ENCODE data around the gene PGA3.
"Not testable (repeated sequence)": the region's sequence is repeated elsewhere in the genome, so short reads cannot be mapped to it uniquely, and the experiment has no call there.

The PGA3 gene

GRCh38 chr11:61202950-61203746 is at the start of gene PGA3:
Gene PGA3, plus strand, starts transcription at chr11:61203515. Its CDS starts 50 bp downstream, at chr11:61203565.
- not testable (repeated sequence) for DNase-seq (ENCODE audit: low read depth)

- DNase-seq (ENCODE audit: low read depth): no peak
These were observed 49.7 kb upstream of the PGA3 start for GRCh38 chr11:61153593-61154095.

GRCh38 chr11:61154528-61154927 is 48.8 kb upstream of the PGA3 start:
- no peak for DNase-seq (ENCODE audit: low read depth)

GRCh38 chr11:61155312-61155711 is 48.0 kb upstream of the PGA3 start:
- no peak for DNase-seq (ENCODE audit: low read depth)

- no peak for DNase-seq (ENCODE audit: low read depth)
These were observed 47.6 kb upstream of the PGA3 start for GRCh38 chr11:61155741-61156140.

GRCh38 chr11:61157743-61158142 is 45.6 kb upstream of the PGA3 start:
- DNase-seq (ENCODE audit: low read depth): no peak

GRCh38 chr11:61158691-61159381 is 44.5 kb upstream of the PGA3 start:
- no peak for DNase-seq (ENCODE audit: low read depth)

GRCh38 chr11:61160487-61161189 is 42.7 kb upstream of the PGA3 start:
- no peak for DNase-seq (ENCODE audit: low read depth)

- peak; percentile 93 for DNase-seq (ENCODE audit: low read depth)
These were observed 41.9 kb upstream of the PGA3 start, which contains the start of gene VPS37C for GRCh38 chr11:61161190-61162091. Gene VPS37C, minus strand, starts transcription at chr11:61161426. Its CDS starts 22,597 bp downstream, at chr11:61138829.

GRCh38 chr11:61162092-61162941 is 41.0 kb upstream of the PGA3 start:
- DNase-seq (ENCODE audit: low read depth): no peak

- DNase-seq (ENCODE audit: low read depth): no peak
These were observed 40.3 kb upstream of the PGA3 start for GRCh38 chr11:61163021-61163420.

- DNase-seq (ENCODE audit: low read depth): no peak
These were observed 39.4 kb upstream of the PGA3 start for GRCh38 chr11:61163714-61164605.

GRCh38 chr11:61164606-61165424 is 38.5 kb upstream of the PGA3 start:
- no peak for DNase-seq (ENCODE audit: low read depth)

GRCh38 chr11:61165785-61166184 is 37.5 kb upstream of the PGA3 start:
- not testable (repeated sequence) for DNase-seq (ENCODE audit: low read depth)

- not testable (repeated sequence) for DNase-seq (ENCODE audit: low read depth)
These were observed 37.0 kb upstream of the PGA3 start for GRCh38 chr11:61166331-61166730.

- no peak for DNase-seq (ENCODE audit: low read depth)
These were observed 35.1 kb upstream of the PGA3 start for GRCh38 chr11:61168042-61168688.

- DNase-seq (ENCODE audit: low read depth): no peak
These were observed 34.5 kb upstream of the PGA3 start for GRCh38 chr11:61168800-61169199.

- DNase-seq (ENCODE audit: low read depth): no peak
These were observed 32.7 kb upstream of the PGA3 start for GRCh38 chr11:61170566-61170965.
